WERI-Rb-1 (cell line): ENCODE measurements around the gene ANKS1A.
A peak's percentile ranks its signal among the peaks of the same experiment; 100 is the strongest.

Experiments
- DNase-seq: peaks from one replicate; pipeline ENCODE4 v3.0.0-alpha.2; 2020
- H3K27ac ChIP-seq: fragments of 250-450 bp; sonication (Bioruptor Pico); 2 replicates; pipeline ENCODE4 v1.5.1; 2020; ENCODE audit warnings: mild to moderate bottlenecking, moderate library complexity
- H3K27me3 ChIP-seq: fragments of 250-450 bp; sonication (Bioruptor Pico); 2 replicates; pipeline ENCODE4 v1.5.1; 2021; ENCODE audit warnings: mild to moderate bottlenecking, low read depth, moderate library complexity; ENCODE audit not compliant: insufficient read depth, severe bottlenecking
- H3K36me3 ChIP-seq: fragments of 250-450 bp; sonication (Bioruptor Pico); 2 replicates; pipeline ENCODE4 v1.5.1; 2020; ENCODE audit warnings: mild to moderate bottlenecking, moderate library complexity
- H3K4me3 ChIP-seq: 2 replicates; pipeline ENCODE4 v1.5.1; 2011; ENCODE audit warnings: low read depth, mild to moderate bottlenecking, control low read depth, low read length
- H3K9me3 ChIP-seq: fragments of 250-450 bp; sonication (Bioruptor Pico); 2 replicates; pipeline ENCODE4 v1.5.1; 2021; ENCODE audit warnings: mild to moderate bottlenecking, moderate library complexity; ENCODE audit not compliant: severe bottlenecking
- TF ChIP-seq, protein P1 (sequence below): IDR thresholded peaks from 2 replicates; pipeline ENCODE4 v1.5.1; 2011; ENCODE audit warnings: low read depth, mild to moderate bottlenecking, control low read depth, inconsistent platforms, low read length

The ANKS1A gene

DNA sequence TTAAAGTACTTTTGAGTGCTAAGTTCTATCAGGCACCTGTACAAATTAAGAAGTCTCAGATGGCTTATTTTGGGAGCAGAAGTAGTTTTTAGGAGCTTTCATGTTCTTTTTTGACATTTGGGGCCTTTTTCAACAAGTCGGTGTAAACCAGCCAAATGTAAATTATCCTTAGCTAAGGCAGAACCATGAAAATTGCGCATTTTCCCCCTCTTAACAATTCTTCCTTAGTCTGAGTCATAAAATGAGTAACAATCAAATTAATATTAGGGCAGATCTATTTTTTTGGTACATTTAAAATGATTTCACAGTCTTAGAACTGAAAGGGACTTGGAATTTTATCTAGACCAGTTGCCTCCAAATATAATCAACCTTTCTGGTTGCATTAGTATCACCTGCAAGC lies 87.2 kb downstream of the ANKS1A start:
- no peak overlapping the region for H3K27ac ChIP-seq
- no peaks in the 10 kb centered on the region for H3K9me3 ChIP-seq
- no peaks in the 10 kb centered on the region; the same call in 1 of the 2 replicates for H3K36me3 ChIP-seq
- TF ChIP-seq, protein P1, sequence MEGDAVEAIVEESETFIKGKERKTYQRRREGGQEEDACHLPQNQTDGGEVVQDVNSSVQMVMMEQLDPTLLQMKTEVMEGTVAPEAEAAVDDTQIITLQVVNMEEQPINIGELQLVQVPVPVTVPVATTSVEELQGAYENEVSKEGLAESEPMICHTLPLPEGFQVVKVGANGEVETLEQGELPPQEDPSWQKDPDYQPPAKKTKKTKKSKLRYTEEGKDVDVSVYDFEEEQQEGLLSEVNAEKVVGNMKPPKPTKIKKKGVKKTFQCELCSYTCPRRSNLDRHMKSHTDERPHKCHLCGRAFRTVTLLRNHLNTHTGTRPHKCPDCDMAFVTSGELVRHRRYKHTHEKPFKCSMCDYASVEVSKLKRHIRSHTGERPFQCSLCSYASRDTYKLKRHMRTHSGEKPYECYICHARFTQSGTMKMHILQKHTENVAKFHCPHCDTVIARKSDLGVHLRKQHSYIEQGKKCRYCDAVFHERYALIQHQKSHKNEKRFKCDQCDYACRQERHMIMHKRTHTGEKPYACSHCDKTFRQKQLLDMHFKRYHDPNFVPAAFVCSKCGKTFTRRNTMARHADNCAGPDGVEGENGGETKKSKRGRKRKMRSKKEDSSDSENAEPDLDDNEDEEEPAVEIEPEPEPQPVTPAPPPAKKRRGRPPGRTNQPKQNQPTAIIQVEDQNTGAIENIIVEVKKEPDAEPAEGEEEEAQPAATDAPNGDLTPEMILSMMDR, result no peak
- no peaks in the 10 kb centered on the region for H3K27me3 ChIP-seq
- H3K4me3 ChIP-seq, result no peak overlapping the region
- DNase-seq, result no peak

DNA sequence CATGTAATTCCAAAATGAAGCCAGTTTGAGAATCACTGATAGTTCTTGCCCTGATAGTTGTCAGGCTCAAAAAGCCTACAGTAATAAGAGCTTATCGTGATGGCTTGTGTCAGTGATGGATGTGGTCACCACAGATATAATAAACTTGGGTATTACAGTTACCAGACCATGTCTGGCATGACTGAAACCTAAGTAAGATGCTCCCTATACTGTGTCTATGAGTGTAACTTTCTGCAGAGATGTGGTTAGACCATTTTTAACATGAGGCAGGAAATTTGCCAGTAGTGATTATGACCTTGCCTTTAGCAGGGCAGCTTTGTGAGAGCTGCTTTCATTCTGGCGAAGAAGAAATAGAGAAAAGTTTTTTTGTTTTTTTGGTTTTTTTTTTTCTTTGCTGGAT lies 90.2 kb downstream of the ANKS1A start:
- Histone ChIP-seq H3K9me3 (no peaks in the 10 kb centered on the region), H3K4me3 (no peak overlapping the region), H3K27me3 (no peaks in the 10 kb centered on the region), H3K36me3 (peaks cover 23% of the 10 kb centered on the region), H3K27ac (no peak overlapping the region)
- TF ChIP-seq, protein P1, result no peak
- no peak for DNase-seq

DNA sequence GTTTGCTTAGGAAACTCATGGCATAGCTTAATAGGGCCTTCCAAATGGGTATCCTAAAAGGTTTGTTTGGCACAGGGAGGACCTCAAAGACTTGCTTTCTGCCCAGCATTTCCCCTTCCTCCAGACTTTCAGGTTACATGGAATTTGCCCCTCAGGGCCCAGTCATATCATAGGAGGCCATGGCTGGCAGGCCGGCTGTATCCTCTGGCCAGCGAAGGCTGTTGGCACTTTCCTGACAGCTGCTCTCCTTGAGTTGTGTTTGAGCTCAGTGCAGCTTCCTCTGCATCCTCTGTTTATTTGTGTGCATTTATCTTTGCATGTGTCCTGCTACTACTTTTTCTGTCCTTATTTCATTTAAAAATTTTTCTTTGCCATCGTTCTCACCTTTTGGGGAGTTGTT lies 90.9 kb downstream of the ANKS1A start:
- TF ChIP-seq, protein P1, result no peak
- Histone ChIP-seq H3K36me3 (peaks cover 30% of the 10 kb centered on the region), H3K4me3 (no peak overlapping the region), H3K27ac (no peak overlapping the region), H3K27me3 (no peaks in the 10 kb centered on the region), H3K9me3 (no peaks in the 10 kb centered on the region)
- DNase-seq, result no peak

DNA sequence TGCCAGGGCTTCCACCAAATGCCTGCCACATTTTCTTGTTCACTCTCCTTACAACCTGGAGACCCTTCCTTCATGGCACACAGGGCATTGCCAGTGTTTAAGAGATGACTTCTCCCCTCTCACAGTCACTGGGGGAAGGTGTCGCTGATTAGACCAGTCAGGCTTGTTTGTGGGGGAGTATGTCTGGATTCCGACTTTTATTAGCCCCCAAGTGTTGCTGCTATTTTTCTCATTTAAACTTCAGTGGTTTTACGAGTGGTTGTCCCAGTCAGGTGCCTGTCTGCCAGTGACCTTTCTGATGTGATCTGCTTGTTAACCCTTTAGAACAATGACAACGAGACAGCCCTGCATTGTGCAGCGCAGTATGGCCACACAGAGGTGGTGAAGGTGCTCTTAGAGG lies 92.3 kb downstream of the ANKS1A start:
- Histone ChIP-seq H3K4me3 (no peak overlapping the region), H3K36me3 (peaks cover 44% of the 10 kb centered on the region), H3K9me3 (no peaks in the 10 kb centered on the region), H3K27ac (no peak overlapping the region), H3K27me3 (no peaks in the 10 kb centered on the region)
- TF ChIP-seq, protein P1, result no peak
- DNase-seq, result no peak

DNA sequence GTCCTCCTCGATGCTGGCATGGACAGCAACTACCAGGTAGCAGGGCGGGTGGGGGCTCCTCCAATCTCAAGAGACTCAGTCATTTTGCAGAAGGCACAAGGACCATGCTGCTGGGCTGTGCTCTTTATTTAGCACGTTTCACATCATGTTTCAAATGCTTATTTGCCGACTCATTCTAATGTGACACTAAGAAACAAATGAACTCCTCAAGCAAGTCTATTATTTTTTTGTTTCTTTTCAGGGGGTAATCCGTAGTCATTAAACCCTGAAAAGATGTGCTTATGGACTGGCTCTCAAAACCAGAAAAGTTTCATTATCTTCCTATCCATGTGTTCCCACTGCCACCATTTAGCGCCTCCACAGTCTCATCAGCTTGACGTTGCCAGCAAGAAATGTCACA lies 92.9 kb downstream of the ANKS1A start:
- TF ChIP-seq, protein P1, result no peak
- DNase-seq, result no peak

DNA sequence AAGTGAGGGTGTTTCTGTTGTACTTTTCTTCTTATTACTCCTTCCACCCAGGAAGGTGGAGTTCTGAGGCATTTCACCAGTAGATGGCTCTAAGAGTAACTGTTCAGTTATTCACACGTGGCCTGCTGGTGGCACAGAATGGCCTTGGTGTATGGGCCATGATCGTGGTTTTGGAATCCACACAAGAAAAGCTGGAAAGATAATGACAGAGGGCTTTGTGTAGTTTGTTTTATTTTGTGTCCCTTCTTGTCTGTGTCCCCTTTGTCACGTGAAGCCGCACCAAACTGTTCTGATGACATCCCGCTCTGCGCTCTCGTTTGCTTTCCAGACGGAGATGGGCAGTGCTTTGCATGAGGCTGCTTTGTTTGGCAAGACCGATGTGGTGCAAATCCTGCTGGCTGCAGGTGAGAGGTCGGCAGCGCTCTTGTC lies 93.4 kb downstream of the ANKS1A start:
- Histone ChIP-seq H3K27ac (no peak overlapping the region), H3K36me3 (peaks cover 52% of the 10 kb centered on the region), H3K9me3 (no peaks in the 10 kb centered on the region), H3K27me3 (no peaks in the 10 kb centered on the region), H3K4me3 (no peak overlapping the region)
- TF ChIP-seq, protein P1, result peak; percentile 59
- DNase-seq, result peak; percentile 37

More for the DNA sequence above, 92.9 kb downstream of the ANKS1A start:
- Histone ChIP-seq H3K36me3 (peaks cover 48% of the 10 kb centered on the region), H3K4me3 (no peak overlapping the region), H3K27me3 (no peaks in the 10 kb centered on the region), H3K27ac (no peak overlapping the region), H3K9me3 (no peaks in the 10 kb centered on the region)
